ENCODE data around the gene RHEB. TPM values are rescaled to one million over a fixed set of nuclear protein-coding genes. Genes with fewer than 3 reads are reported as not detected.
A peak's percentile ranks its signal among the peaks of the same experiment; 100 is the strongest.

RHEB gene
- polyA plus RNA-seq, 1 donor: 150 TPM

DNA sequence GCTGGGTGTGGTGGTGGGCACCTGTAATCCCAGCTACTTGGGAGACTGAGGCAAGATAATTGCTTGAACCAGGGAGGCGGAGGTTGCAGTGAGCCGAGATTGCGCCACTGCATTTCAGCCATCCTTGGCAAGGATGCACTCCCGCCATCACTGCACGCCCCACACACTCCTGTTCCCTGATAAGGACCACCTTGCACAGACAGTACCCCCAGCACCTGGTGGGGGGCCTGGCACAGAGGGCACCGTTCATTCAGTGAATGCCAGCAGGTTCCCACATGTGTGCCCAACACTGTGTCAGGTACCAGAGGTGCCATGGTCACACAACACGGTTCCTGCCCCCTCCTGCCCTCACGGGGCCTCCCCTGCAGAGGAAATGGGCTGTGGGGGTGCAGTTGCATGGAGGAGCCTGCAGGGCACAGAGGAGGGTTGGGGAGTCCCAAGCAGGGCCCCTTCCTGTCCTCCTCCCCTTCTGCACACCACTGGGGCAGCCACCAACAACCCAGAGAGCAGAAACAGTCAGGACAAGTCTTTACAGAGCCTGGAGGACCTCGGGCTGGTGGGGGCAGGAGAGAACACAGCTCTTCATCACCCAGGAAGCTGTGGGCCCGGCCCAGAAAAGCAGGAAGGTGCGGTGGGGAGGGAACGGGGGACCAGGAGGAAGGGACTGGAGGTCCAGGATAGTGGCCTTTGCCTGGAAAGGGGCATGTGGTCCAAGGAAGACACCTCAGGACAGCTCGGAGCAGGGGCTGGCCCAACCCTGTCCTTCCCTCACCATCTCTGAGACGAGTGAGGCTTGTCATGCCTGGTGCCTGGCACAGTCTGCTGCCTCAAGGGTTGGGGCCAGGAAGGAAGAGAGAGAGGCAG is 86.8 kb downstream of the RHEB start:
- no peak for DNase-seq

DNA sequence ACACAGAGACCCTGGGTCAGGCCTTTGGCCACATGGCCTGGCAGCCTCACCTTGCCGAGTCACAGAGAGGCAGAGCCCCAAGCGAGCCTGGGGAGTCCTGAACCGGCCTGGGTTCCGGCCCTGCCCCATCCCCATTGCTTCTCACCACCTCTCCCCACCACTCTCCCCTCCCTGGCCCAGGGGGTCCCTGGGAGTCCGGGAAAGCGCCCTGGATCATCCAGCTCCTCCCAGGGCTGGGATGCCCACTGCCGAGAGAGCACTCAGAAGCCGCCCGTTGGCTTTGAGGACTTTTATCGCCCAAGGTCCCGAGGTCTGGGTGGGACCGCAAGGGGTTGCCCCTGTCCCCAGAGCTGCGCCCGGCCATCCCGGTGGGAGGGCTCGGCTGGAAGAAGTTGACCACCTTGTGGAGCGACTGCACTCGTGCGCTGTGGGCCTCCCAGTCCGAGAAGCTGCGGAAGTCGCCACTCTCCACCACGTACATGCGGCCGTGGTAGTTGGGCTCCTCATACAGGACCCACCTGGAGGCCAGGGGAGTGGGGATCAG is 87.9 kb downstream of the RHEB start:
- no peak for DNase-seq

DNA sequence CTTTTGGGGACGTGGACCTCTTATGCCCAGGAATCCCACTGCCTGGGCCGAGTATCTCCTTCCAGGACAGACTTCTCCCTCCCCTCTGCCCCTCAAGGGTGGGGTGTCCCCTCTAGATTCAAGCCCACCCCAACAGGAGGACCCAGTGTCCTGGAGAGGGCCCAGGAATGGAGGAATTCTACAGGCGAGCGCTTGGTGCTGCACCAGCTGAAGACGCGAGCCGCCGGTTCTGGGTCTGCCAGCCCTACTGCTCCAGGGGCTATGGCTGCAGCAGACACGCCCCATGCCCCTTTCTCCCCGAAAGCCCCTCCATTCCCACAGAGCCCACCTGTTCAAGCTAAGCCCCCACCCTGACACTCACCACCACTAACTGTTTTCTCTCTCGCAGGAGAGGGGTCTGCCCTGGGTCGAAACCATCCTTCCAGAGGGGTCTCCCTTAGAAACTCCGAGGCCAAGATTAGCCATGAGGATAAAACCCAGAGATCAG is 88.4 kb downstream of the RHEB start:
- no peak for DNase-seq

DNA sequence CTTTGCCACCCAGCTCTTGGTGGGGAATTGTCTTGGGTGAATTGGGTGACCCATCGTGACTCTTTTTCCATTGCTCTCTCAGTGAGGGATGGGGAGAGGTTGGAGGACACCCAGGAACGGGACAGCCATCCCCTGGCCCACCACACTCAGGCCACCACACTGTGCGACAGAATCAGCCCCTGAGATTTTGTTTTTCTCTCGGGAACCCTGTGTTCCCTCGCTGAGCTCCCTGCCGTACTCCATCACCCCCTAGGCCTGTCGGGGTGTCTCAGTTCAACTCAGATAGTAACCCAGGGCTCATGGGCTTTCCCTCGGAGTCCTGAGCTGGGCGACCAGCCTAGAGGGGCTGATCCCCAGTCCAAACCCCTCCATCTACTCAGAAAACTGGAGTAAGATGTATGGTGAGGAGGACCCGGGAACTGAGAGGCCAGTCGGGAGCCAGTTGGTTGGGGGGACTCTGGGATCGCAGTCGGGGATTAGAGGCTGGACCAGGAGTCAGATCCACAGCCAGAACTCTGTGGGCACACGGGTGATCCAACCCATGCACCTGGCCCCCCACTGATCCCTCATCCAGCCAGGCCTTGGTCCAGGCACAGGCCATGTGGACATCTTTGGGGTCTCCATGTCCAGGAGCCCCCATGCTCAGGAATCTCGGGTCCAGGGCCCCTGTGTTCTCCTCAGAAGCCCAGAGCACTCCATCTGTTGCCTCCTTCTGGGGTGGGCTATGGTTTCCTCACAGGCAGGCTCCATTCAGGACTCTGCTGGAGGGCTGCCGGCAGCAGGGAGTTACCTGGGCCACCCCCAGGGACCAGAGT is 89.1 kb downstream of the RHEB start:
- DNase-seq: no peak

DNA sequence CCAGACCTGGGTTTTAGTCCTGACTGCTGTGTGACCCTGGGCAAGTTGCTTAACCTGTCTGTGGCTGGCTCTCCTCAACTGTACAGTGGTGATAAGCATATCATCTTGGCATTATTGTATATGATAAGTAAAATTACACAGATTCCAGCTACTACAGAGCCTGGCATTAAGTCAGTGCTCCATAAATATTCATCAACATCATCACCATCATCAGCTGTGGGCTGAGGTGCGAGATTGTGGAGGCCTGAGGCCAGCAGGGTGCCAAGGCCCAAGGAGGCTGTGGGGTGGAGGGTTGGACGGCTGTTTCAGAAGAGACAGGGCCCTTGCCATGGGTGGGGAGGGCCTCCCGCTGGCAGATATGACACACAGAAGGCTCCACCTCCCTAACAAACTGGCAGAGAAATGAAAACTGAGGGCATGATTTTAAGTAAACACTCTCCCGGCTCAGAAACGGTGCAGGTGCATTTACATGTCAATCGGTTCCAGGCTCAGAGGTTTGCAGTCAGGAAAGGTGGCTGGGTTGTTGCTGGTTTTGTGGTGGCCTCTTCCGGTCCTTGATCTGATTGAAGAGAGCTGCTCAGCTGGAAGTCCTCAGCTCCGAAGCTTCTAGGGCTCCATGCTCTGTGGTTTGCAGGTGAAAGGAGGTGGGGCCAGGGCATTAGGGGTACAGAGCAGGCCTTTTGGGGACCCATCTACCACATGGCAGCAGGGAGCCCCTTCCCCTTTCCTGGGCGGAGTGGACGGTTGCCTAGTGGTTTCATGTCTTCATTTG is 89.9 kb downstream of the RHEB start:
- DNase-seq: no peak

DNA sequence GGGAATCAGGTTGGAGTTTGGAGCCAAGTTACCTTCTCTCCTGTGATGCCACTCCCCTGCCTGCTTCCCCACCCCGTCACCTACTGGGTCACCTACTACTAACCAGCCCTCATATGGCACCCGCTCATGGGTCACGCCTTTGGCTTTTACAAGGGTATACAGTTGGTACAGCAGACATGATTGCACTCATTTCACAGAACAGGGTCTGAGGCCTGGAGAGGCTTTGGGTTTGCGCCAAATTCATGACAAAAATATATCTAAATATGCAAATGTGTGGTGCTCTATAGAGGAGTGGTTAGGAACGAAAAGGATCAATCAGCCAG is 90.5 kb downstream of the RHEB start:
- no peak for DNase-seq

DNA sequence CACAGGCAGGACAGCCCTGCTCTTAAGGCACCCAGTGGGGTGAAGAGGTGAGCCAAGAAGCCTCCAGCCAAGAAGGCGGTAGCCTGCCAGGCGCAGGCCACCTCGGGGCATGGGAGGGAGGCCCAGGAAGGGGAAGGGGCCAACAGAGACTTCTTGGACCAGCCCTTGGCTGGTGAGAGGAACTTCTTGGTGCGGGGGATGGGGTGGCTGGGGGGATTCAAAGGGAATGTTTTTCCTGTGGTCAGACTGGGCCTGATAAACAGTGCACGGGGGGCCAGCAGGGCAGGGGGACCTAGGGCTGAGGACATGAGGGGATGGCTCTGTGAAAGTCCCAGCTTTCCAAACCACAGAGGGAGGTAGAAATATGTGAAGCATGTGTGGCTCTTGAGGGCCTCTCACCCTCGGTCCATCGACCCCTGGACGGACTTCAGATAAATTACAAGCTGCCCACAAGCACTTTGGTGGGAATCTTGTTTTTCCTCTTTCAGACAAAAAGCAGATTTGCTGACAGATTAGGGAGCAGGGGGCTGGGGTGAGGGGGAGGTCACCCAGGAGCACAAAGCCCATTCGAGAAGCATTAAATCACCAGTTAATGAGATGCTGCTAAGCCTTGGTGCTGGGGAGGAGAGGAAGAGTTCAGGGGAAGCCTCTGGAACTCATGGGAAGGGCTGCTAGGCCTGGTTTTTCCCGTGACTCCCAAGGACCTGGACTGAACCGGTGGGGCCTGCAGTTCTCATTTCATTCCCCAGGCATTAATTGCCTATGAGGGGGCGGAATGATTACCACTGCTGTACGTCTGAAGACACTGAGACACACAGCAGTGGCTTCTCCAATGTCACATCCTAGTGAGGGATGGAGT is 91.1 kb downstream of the RHEB start:
- peak; percentile 89 for DNase-seq

DNA sequence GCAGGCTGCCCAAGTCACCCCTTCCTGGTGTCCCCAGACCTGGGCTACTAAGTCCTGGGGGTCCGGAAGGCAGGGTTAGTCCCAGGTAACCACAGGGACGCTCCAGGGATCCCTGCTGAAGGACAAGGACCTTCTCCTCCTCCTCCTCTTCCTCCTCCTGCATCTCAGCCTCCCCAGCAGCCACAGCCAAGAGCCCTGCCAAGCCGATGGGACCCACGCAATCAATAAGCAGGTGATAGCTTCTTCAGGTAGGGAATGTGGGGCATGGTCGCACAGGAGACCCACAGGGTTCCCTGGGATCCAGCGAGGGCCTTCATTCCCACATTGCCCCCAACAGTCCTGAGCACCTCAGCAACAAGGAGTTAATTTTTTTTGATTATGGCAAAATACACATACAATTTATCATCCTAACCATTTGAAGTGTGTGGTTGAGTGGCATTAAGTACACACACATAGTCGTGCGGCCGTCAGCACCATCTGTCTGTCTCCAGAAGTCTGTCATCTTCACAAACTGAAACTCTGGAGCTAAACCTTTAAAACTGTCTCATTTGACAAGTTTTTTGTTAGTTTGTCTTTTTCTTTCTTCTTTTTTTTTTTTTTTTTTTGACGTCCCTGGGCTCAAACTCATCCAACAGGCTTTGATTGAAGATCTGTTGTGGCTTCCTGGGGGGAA is 91.9 kb downstream of the RHEB start:
- no peak for DNase-seq

DNA sequence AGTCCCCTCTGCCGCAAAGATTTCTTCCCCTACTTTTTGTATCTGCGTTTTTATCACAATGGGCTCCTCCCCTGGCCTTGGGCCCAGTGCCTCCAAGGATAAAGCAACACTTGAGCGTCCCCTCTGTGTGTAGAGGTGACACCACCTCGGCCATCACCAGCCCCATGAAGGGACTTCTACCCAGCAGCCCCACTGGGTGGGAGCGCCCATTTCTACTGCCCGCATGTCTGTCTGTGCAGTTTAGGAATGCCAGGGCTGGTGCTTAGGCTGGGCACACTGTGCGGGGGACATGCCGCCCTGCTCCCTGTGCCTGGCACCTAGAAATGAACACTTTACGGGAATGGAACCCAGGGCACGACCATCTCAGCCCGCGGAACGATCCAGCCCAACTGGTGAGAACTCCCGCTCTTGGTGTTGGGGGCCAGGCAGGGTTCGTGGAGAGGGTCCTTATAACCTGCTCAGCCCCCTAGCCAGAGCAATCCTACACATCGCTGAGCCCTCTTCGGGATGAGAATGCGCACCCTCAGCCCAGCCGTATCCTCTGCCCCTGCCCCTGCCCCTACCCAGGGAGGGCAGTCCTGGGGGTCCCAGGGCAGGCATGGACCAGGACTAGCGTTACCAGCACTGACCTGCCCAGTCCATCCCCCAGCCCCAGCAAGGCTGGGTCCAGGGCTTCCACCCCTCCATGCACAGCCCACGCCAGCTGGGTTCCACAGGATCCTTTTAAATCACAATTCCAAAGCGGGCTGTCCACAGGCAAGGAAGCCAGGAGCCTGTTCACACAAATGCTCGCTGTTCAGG is 92.6 kb downstream of the RHEB start:
- no peak for DNase-seq

DNA sequence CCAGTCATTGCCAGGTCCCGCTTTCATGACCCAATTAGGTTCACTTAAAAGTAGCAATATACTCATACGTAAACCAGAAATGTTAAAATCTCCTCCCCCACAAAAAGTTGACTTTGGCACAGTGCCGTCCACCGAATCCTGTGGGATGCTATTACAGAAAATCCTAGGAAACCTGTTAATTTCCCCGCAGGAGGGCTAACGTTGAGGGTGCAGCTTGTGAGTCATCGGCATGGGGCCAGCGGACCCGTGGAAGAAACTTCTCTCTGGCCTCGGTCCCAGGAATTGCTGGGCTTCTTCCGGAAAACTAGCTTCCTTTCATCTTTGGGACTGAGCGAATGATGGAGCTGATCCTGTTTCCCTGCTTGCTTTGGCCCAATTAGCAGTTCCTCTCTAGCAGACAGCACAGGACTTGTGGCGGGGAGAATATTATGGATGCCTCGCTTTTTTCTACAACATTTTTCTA is 93.2 kb downstream of the RHEB start:
- DNase-seq: no peak

DNA sequence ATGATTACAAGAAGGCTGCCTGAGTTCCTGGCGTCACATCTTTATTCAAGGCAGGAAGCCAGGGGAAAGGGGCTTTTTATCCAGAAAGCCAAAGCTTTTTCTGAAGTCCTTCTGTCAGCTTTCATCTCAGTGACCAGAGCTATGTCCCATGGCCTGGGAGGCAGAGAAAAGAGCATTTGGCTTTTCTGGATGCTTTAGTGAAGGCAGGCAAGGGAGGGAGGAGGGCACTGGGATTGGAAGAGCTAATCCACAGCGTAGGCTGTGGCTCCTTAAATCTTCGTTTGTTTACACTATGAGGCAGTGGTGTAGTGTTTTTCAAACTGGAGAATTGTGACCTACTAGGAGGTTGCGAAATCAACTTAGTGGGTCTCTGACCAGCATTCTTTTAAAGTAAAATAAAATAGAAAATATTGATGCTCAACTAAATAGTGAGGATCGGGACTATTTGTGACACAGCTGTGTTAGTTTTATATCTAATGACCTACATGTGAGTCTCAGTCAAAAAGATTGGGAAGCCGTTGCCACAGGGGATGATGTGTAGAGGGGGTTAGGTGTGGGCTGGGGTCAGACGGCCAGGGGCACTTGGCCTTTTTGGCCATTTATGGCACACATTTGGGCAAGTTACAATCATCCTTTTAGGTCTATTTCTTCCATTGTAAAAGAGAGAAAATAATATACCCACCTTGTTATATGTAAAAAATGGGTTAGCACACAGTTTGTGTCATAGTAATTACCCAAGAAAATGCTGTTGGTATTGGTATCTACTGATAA is 93.8 kb downstream of the RHEB start:
- DNase-seq: no peak

DNA sequence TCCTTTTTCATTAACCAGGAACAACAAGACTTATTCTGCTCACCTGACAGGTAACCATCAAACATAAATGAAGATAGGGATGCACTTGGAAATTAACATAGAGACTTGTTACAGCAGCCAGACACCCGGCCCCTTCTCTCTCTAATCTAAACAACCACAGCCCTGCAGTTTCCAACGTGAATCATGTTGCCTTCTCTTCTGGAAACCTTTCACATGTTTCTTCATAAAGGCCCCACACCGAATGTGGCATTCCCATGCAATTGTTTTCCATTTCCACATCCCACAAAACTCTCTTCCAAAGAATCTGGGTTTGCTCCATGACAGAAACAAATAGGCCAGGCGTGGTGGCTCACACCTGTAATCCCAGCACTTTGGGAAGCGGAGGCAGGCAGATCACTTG is 94.9 kb downstream of the RHEB start:
- DNase-seq: no peak

DNA sequence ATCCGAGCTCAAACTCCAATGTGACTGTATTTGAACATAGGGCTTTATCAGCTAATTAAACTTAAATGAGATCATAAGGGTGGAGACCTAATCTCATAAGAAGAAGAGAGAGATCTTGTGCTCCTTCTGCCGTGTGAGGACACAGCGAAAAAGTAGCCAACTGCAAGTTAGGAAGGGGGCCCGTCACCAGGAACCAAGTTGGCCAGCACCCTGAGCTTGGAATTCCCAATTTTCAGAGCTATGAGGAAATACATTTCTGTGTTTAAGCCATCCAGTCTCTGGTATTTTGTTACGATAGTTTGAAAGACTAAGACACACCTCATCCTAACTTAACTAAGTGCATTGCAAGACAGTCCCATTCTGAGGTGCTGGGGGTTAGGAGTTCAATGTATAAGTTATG is 95.8 kb downstream of the RHEB start:
- DNase-seq: no peak

DNA sequence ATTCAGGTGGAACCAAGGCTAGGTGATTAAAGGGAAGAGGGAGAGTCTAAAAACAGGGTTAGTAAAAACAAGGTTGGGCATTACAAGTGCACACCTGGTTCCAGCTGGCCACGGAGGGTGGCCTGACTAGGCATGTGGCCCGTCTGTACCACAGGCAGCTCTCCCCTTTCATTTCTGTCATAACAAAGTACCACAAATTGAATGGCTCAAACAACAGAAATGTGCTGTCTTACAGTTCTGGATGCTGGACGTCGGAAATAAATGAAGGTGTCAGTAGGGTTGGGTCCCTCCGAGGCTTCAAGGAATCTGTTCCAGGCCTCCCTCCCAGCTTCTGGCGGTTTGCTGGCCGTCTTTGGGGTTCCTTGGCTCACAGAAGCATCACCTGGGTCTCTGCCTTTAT is 96.5 kb downstream of the RHEB start:
- DNase-seq: no peak

DNA sequence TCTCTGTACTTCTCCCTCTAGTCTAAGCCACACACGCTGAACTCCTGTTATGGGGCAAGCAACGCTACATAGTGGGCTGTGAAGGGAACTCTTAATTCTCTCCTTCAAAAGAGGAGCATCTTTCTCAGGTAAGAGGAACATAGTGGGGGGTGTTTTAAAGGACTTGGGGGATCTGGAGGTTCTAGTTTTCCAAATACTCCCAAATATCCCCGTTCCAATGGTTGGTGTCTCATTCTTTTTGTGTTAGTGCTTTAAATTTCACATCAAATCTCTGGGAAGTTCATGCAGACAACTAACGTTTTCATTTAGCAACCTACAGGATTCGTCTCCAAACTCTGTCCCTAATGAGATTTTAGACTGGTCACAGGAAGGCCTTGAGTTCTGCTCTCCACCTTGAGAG is 97.5 kb downstream of the RHEB start:
- no peak for DNase-seq

DNA sequence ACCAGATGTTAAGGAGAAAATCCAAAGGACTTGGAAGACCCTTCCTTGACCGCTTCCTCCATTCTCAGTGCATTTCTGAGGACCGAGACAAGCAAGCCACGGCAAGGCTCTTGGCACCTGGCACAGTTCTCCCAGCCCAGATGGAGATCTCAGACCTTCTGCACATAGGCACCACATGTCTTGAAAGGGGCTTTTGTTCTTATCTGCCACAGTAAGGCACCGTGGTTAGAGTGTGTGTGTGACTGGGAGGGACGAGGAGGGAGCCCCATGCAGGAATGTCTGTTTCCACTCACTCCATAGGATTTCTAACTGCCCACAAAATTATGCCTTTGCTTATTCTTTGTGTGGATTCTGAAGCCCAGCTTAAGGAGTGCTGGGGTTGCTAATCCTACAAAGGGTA is 99.6 kb downstream of the RHEB start:
- DNase-seq: no peak

DNA sequence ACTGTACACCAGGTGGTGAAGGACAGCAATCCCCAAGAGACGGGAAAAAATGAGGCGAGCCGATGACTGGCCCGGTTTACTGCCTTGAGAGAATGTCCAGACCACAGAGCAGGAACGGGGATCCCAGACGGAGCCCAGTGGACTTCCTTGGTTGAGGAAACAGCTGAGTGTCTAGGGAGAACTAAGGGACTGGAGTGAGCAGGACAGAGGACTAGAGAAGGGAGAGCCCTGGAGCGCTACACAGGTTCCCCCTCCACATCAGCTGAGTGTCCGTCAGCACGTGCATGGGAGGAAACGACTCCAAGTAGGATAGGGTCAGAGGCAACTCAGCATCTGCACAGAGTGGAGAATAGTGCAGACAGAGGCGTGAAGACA is 102.8 kb downstream of the RHEB start:
- no peak for DNase-seq

DNA sequence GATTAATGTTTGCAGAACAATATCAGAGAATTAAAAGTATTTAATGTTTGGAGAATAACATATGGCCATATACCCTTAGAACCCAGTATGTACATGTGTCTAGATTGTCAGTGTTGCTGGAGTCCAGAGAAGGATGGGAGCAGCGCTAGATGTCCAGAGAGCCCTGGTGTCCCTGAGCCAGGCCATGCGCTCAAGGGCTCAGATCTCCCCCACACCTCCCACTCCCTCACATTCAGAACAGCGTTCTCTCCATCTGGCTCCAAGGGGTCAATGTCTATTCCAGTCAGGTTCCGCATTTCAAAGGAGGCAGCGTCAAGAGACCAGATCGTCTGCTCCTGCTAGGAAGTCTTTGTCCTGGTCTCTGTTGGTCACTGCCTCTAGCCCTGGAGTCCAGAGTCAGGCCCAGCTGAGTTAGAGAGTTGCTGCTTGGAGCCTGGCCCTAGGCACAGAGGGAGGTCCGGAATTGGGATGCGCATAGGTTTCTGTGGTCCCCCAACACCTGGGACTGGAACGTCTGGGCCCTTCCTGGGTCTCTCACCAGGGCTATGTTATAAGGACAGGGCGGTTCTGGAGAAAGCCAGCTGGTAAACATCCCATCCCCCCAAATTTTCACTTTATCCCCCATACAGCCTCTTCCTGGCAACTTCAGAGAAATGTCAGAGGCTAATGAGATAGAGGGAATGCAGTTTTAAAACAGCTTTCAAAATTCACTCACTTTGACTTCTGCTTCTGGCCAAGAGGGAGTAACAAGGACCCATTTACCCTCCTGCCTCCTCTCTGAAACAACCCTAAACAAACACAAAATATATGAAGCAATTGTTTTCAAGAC is 103.4 kb downstream of the RHEB start:
- DNase-seq: no peak

All from left kidney (tissue), 2 donors.